CD4-positive, alpha-beta T cell treated with Interleukin-21 for 1 hour (primary cell): ENCODE measurements around the gene PATJ.
"Not testable (repeated sequence)": the region's sequence is repeated elsewhere in the genome, so short reads cannot be mapped to it uniquely, and the experiment has no call there.

Experiments used
- DNase-seq: peaks from one replicate; pipeline ENCODE4 v3.0.0-alpha.2; 2020

The PATJ gene

GRCh38 chr1:61819421-61819820, 77.1 kb downstream of the PATJ start:
- DNase-seq, result no peak

DNA sequence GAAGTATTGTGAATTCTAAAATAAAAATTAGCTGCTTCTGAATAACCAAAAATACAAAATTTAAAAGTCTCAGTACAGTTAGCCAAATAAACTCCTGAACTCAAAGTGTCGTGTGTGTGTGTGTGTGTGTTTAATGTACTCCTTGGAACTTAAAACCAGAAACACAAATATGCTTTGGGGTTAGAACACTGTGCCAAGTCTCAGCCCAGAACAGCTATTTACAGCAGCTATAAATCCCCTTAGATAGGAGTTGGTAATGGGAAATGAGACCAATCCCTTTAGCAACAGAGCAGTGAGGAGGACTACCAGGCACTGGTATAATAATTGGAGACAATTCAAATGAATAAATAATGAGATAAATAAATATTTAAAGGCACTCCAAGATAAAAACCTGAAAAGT, 83.1 kb downstream of the PATJ start:
- no peak for DNase-seq

DNA sequence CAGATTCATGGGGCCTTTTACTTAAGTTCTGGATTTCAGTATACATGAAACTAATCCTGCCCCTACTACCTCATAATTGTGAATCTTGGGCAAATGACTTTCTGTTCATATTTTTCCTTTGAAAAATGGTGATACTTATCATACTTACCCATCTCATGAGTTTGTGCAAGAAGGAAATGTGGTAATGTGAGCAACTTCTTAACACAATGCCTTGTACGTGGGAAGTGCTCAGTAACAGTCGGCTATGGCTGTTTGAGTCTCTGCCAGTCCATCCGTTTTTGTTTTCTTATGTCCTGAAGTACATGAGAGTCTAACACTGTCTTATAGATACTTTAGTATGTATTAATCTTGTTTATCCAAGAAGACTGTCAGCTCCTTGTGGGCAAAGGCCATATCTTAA, 86.5 kb downstream of the PATJ start:
- no peak for DNase-seq

DNA sequence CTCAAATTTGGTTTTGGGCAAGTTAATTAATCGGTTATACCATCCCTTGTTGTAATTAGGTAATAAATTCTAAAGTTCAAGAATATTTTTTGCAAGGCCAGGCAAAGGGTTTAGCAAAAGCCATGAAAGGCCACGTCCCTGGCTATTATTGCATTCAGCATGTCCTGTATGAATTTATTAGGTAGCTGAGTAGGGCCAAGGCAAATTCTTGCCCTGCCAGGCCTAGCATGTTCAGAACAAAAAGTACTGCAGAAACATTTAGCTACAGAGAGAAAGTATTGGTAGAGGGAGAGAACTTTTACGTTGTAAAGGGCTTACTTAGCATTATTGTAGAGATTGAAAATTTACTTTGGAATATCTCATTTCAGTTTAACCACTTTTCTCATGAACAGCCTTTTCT, 94.4 kb downstream of the PATJ start:
- DNase-seq, result no peak

GRCh38 chr1:61837607-61838006, 95.3 kb downstream of the PATJ start:
- DNase-seq, result not testable (repeated sequence)

DNA sequence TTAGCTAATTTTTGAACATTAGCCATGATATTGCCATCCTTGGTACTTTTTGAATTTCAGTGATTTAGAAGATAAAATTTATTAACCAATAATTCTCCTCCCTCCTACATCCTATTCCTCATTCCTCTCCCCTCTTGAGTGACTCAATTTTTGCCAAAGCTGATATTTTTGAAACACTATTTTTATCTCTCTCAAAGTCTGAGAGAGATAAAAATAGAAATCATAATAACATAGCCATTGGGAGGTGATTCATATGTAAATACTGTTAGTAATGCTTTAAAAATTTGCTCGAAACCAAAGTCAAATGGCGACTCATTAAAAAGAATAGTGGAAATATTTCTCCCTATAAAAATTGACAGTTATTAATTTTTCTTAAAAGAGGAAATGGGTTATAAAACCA, 97.4 kb downstream of the PATJ start:
- no peak for DNase-seq

DNA sequence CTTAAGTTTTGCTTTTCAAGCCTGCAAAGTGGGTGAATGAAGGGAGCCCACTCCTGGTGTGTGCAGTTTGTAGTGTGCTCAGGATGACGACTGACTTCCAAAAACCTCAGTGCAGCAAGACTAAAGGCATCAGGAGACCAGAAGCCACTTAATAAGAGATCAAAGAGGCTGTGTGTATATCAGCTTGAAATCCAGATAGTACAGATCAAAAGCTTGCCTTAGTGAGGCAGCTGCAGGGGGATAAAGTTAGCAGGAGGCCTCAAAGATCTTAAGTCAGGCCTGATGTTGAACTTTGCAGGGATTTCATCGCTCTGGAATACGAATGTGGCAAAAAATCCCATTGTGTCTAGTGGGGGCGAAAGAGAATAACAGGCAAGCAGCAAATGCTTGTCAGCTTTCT, 99.8 kb downstream of the PATJ start:
- no peak for DNase-seq

- DNase-seq, result no peak
Observed at GRCh38 chr1:61842863-61843514, 100.7 kb downstream of the PATJ start.

DNA sequence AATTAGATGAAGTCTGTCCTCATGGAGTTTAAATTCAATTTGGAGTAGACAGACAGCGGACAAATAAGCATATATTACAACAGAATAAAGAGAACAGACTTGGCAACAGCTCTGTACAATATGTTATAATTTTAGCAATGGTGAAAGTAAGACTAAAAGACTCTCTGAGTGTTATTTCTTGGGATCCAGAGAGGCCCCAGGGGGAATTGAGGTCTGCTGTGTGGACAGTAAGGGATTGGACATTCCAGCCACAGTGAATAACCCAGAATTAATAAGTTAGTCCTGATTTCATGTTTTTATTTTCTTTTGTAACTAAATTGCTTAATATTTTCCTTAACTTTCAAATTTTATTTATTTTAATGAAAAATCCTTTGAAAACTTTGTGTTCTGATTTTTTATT, 101.7 kb downstream of the PATJ start:
- no peak for DNase-seq

- not testable (repeated sequence) for DNase-seq
Observed at GRCh38 chr1:61844664-61845063, 102.4 kb downstream of the PATJ start.

GRCh38 chr1:61851235-61851634, 109.0 kb downstream of the PATJ start:
- DNase-seq, result no peak

DNA sequence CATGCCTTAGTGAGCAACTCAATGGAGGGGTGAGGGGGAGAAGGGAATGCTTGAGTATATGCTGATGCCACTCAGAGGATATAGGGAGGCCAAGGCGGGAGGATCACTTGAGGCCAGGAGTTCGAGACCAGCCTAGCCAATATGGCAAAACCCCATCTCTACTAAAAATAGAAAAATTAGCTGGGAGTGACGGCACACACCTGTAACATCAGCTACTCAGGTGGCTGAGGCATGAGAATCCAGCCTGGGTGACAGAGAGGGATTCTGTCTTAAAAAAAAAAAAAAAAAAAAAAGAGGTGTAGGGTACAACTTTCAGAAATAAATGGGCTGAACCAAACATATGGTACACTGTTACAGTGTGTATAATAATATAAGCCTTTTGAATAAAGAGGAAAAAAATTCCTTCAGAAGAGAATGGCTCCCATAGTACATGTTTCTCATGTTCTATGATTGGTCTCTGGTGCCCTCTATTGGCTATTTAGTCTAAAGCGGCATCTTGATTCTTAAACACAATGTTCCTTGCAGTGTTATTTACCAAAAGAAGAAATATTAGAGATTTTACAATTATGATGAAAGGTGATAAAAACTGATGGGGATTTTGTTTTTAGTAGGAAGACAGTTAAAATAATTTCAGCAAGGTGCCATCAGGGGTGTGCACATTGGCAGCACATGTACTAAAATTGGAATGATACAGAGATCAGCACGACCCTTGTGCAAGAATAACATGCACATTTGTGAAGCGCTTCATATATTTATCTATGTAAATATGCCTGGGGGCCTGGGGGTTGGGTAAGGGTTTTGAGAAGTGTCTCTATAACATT, 109.8 kb downstream of the PATJ start:
- DNase-seq, result peak; percentile 69

DNA sequence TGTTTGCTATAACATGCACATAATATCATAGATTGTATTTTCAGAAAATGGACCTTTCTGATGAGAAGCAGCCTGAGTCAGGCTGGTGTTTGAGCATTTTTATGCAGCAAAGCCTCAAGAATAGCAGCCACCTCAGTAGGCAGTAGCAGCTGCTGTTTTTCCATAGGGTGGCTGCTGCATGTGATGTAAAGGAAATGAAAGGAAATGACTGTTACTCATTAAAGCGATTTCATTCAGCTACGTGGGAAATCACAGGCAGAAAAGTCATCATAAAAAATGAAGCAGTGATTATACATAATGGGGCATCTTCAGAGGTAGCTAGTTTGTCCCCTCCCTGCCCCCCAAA, 110.4 kb downstream of the PATJ start:
- DNase-seq, result no peak

GRCh38 chr1:61853583-61853982, 111.3 kb downstream of the PATJ start:
- no peak for DNase-seq

- no peak for DNase-seq
Observed at GRCh38 chr1:61864489-61864888, 122.2 kb downstream of the PATJ start.

GRCh38 chr1:61865646-61866220, 123.5 kb downstream of the PATJ start:
- no peak for DNase-seq

DNA sequence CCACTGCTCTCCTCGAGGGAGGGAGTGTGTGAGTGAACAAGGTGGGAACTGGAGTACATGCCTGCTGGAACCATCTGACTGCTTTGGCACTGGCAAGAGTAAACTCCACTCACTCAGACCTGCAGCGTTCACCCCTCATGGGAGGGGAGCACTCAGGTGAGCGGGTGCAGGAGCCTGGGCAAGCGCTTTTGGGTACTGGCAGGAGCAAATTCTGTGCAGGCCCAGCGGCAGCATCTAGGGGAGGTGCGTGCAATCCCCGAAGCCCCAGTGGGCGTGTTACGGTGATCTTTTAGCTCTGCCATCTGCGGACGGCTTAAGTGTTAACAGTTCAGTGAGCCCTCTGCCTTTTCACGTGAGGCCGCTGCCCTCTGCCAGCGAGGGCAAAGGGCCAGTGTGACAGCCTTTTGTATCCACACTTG, 127.4 kb downstream of the PATJ start:
- DNase-seq, result no peak

DNA sequence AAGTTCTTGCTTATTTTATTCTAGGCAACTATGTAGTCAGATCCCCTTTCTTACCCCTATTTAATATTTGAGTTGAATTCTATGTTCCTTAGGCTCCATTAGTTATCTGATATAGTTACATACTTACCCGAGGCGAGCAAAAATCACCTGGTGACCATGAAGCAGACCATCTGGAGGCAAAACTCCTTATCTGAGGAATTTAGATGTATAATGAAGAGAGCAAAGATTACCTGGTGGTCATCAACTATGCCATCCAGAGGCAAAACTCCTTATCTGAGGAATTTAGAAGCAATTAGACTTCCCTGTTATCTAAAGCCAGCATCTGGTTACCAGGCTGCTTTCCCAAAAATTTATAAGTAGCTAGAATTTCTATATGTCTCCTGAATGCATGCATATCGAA, 129.9 kb downstream of the PATJ start:
- DNase-seq, result no peak

DNA sequence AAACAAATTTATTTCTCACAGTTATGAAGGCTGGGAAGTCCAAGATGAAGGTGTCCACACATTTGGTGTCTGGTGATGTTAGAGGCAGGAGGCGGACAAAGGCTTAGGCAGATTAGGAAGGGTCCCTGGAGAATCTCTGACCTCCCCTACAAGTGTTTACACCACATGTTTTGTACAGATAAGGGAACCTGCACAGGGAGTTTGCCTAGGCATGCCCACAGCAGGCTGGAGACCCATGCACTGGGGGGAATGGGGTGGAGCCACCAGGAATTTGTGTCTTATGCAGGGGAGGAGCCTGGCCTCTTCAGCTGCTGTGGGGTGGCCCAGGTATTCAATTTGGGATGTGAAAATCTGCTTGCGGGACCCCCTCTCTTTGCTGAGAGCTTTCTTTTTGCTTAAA, 131.3 kb downstream of the PATJ start:
- no peak for DNase-seq

DNA sequence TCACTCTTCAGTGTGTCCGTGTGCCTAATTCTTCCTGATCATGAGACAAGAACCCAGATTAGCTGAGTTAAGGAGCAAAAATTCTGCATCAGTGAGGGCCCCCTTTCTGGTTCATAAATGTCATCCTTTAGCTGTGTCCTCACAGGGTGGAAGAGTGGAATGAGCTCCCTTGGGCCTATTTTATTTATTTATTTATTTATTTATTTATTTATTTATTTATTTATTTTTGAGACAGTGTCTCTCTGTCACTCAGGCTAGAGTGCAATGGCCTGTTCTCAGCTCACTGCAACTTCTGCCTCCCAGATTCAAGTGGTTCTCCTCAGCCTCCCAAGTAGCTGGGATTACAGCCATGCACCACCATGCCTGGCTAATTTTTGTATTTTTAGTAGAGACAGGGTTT, 131.7 kb downstream of the PATJ start:
- DNase-seq, result no peak

GRCh38 chr1:61875198-61875597, 132.9 kb downstream of the PATJ start:
- DNase-seq, result no peak

DNA sequence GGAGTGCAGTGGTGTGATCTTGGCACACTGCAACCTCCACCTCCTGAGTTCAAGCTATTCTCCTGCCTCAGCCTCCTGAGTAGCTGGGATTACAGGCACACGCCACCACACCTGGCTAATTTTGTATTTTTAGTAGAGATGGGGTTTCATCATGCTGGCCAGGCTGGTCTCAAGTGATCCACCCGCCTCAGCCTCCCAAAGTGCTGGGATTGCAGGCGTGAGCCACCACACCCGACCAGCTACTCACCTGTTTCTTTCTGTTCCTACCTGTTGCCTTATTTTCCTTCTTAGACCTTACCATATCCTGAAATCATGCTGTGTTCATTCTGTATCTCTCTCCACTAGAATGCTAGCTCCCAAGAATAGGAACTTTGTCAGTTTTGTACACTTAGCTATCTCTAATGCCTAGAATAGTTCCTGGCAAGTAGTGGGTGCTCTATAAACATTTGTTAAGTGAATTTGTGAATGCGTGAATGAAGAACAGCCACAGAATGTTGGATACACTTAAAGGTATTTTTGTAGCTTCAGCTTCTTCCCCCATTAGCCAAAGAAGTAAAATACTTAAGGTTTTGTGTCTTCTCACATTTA, 137.7 kb downstream of the PATJ start:
- not testable (repeated sequence) for DNase-seq

DNA sequence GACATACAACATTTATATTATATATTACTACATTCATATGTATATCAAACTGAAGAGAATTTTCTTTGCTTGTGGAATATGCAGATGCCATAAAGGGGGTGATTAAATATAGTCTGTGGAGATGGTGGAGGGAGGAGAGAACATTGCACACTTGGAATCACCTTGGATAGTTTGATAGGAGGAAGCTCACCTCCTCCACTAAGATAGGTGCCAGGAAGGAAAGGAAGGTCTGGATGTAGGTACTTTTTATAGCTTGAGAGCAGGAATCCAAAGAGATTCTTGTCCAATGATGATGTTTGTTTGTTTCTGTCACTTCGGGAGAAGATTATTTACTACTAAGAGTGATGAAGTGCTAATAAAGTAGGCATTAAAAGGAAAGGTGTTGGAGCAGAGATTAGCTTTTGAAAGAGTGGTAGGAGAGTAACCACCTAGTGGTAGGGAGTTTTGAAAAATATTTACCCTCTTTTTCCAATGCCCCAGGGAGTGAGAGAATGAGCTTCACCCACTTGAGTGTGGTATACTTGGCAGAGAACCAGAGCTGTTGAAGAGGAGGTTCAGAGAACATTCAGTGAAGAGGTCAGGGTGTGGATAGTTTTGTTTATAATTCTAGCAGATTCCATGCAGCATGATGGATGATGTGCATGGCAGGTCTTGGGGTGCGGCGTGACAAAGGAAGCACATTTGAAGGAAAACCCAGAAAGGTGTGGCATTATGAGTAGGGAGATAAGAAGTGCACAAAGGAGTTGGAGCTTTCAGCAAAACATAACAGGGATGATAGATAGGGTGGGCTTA, 145.0 kb downstream of the PATJ start:
- no peak for DNase-seq
